Measurements from ENCODE around the gene DLGAP4.

The DLGAP4 gene

GRCh38 chr20:36501367-36502006 is 195.3 kb downstream of the DLGAP4 start:
- ChIA-PET POLR2A (interaction anchor here (0.7 kb wide), 1 partner anchor 246 kb away, joined by 3 read pairs; no protein-coding TSS in a partner anchor), CTCF (interaction anchor here (0.9 to 2.2 kb wide), 4 partner anchors 10 to 15 kb away, joined by 3 to 7 read pairs (median 4); no protein-coding TSS in a partner anchor)
- no peak for DNase-seq (ENCODE audit: low read depth, low spot score)
- no peak overlapping the region for H3K4me3 ChIP-seq (ENCODE audit: low read depth, low read length)
- no peak for TF ChIP-seq CTCF (IDR thresholded peaks at IDR 0.05; ENCODE audit: insufficient read depth, low read length, missing control alignments)

- DNase-seq (ENCODE audit: low read depth, low spot score): no peak
- POLR2A ChIA-PET: no interaction called here
- no peak overlapping the region for H3K4me3 ChIP-seq (ENCODE audit: low read depth, low read length)
- CTCF ChIA-PET: interaction anchor here (1.5 kb wide), 1 partner anchor 11 kb away, joined by 6 read pairs; no protein-coding TSS in a partner anchor
- no peak for TF ChIP-seq CTCF (IDR thresholded peaks at IDR 0.05; ENCODE audit: insufficient read depth, low read length, missing control alignments)
Measured at GRCh38 chr20:36504295-36504694, 198.2 kb downstream of the DLGAP4 start.

DNA sequence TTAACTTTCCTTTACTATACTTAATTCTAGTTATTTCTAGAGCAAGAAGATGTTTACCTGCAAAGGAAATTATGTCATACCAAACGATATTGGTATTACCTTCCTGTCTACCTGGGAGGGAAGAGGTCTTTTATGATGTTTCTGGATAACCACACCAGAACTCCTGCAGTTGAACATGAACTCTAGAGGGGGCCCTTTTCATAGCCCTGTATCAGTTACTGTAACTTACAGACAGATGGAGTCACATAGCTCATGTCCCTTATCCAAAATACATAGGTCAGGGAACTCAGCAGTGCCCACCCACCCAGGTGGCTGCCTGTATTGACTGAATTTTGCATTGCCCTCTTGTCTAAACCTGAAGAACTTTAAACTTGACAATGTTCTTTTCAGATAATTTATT is 200.1 kb downstream of the DLGAP4 start:
- POLR2A ChIA-PET: no interaction called here
- peak; percentile 15 for TF ChIP-seq CTCF (IDR thresholded peaks at IDR 0.05; ENCODE audit: insufficient read depth, low read length, missing control alignments)
- CTCF ChIA-PET: interaction anchor here (0.6 to 1.5 kb wide), 5 partner anchors 8 to 29 kb away, joined by 3 to 5 read pairs (median 4); no protein-coding TSS in a partner anchor
- DNase-seq (ENCODE audit: low read depth, low spot score): no peak
- no peak overlapping the region for H3K4me3 ChIP-seq (ENCODE audit: low read depth, low read length)

GRCh38 chr20:36507746-36508145 is 201.6 kb downstream of the DLGAP4 start:
- CTCF ChIA-PET: no interaction called here
- TF ChIP-seq CTCF (IDR thresholded peaks at IDR 0.05; ENCODE audit: insufficient read depth, low read length, missing control alignments): no peak

GRCh38 chr20:36519012-36519719 is 213.0 kb downstream of the DLGAP4 start:
- ChIA-PET POLR2A (interaction anchor here (1.2 kb wide), 1 partner anchor 53 kb away, joined by 5 read pairs; no protein-coding TSS in a partner anchor), CTCF (interaction anchor here (0.6 to 1.0 kb wide), 2 partner anchors 23 to 317 kb away, joined by 4 read pairs; no protein-coding TSS in a partner anchor)
- no peak for DNase-seq (ENCODE audit: low read depth, low spot score)
- no peak for TF ChIP-seq CTCF (IDR thresholded peaks at IDR 0.05; ENCODE audit: insufficient read depth, low read length, missing control alignments)
- H3K4me3 ChIP-seq (ENCODE audit: low read depth, low read length): no peak overlapping the region

More at GRCh38 chr20:36507746-36508145, 201.6 kb downstream of the DLGAP4 start:
- POLR2A ChIA-PET: no interaction called here
- H3K4me3 ChIP-seq (ENCODE audit: low read depth, low read length): no peak overlapping the region
- DNase-seq (ENCODE audit: low read depth, low spot score): no peak

DNA sequence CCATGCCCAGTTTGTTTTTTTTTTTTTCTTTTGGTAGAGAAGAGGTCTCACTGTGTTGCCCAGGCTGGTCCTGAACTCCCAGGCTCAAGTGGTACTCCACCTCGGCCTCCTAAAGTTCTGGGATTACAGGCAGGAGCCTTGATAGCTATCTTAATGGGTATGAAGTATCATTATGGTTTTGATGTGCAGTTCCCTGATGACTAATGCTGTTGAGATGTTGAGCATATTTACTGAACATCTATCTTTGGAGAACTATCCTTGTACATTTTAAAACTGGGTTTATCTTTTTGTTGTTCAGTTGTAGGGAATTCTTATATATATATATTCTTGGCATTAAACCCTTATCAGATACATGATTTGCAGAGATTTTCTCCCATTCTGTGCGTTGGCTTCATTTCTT is 213.8 kb downstream of the DLGAP4 start:
- ChIA-PET CTCF (interaction anchor here (0.6 to 1.0 kb wide), 3 partner anchors 23 to 318 kb away, joined by 3 to 4 read pairs (median 4); no protein-coding TSS in a partner anchor), POLR2A (interaction anchor here (0.7 to 1.2 kb wide), 2 partner anchors 47 to 54 kb away, joined by 5 read pairs; no protein-coding TSS in a partner anchor)
- no peak for DNase-seq (ENCODE audit: low read depth, low spot score)
- TF ChIP-seq CTCF (IDR thresholded peaks at IDR 0.05; ENCODE audit: insufficient read depth, low read length, missing control alignments): no peak
- no peak overlapping the region for H3K4me3 ChIP-seq (ENCODE audit: low read depth, low read length)

All from AG04449 (cell line).